GM12875 (cell line): ENCODE data around the gene LIMS1.

Experiments
- H3K4me3 ChIP-seq: one replicate; pipeline ENCODE4 v1.5.1; 2011; ENCODE audit warnings: low read depth, low read length, control low read depth
- CTCF ChIP-seq: IDR thresholded peaks from 2 replicates; pipeline ENCODE4 v1.5.1; 2011; ENCODE audit warnings: low read depth, mild to moderate bottlenecking, control low read depth, inconsistent platforms, low read length, moderate library complexity, borderline replicate concordance; ENCODE audit not compliant: insufficient read depth

The LIMS1 gene

GRCh38 chr2:108625828-108626195 lies 91.5 kb downstream of the LIMS1 start:
- no peak for TF ChIP-seq CTCF
- H3K4me3 ChIP-seq = no peak overlapping the region

- no peak overlapping the region for H3K4me3 ChIP-seq
- TF ChIP-seq CTCF = no peak
Measured at GRCh38 chr2:108626995-108627394, 92.7 kb downstream of the LIMS1 start.

GRCh38 chr2:108627911-108628567 lies 93.8 kb downstream of the LIMS1 start:
- TF ChIP-seq CTCF = no peak
- no peak overlapping the region for H3K4me3 ChIP-seq

GRCh38 chr2:108628936-108629335 lies 94.7 kb downstream of the LIMS1 start:
- no peak for TF ChIP-seq CTCF
- H3K4me3 ChIP-seq = no peak overlapping the region

GRCh38 chr2:108629417-108629816 lies 95.1 kb downstream of the LIMS1 start:
- no peak overlapping the region for H3K4me3 ChIP-seq
- no peak for TF ChIP-seq CTCF

- TF ChIP-seq CTCF = no peak
- H3K4me3 ChIP-seq = no peak overlapping the region
Measured at GRCh38 chr2:108630567-108631405, 96.5 kb downstream of the LIMS1 start.

GRCh38 chr2:108632332-108633160 lies 98.3 kb downstream of the LIMS1 start:
- no peak overlapping the region for H3K4me3 ChIP-seq
- TF ChIP-seq CTCF = no peak
